HCT116 (cell line): ENCODE data around the gene LCOR. TPM values are rescaled to one million over a fixed set of nuclear protein-coding genes. Genes with fewer than 3 reads are reported as not detected.

Experiments used
- ATAC-seq: fragments of 200-7000 bp; cut with Tn5 transposase; 2 replicates; pipeline ENCODE4 v1.9.1; 2020; ENCODE audit warnings: mild to moderate bottlenecking, moderate library complexity
- BruUV-seq: library from RNA; stranded (reverse); fragments of 400-500 nt; replicated peaks from 2 replicates; lab custom pipeline; 2021; lab: Mats Ljungman, UMichigan
- CTCF ChIA-PET: fragments of 300-600 bp; sonication (Branson Sonifier 250); formaldehyde crosslinking; loops from one replicate; lab custom pipeline; 2021; ENCODE audit warnings: antibody characterized with exemption; lab: Charles Lee
- POLR2A ChIA-PET: fragments of 300-600, 350-600 bp; sonication (Branson Sonifier 250); formaldehyde crosslinking; loops from one replicate; lab custom pipeline; 2021; ENCODE audit warnings: antibody characterized with exemption; lab: Charles Lee
- RAD21 ChIA-PET, 2 experiments: fragments of 300-600 bp; sonication (Branson Sonifier 250); formaldehyde crosslinking; loops; one replicate each; lab custom pipeline; 2023; ENCODE audit warnings: low total read pairs in 2 of 2; ENCODE audit not compliant: uncharacterized antibody in 2 of 2, unreplicated experiment in 2 of 2, low non-redundant PET in 1 of 2; lab: Charles Lee
- DNase-seq: peaks from one replicate; pipeline ENCODE4 v3.0.0-alpha.2; 2010; ENCODE audit warnings: low read depth, low spot score
- H2AFZ ChIP-seq: fragments of 200-600 bp; shearing (Covaris generic), sonication (generic); 2 replicates; pipeline ENCODE4 v1.6.1; 2017; ENCODE audit warnings: low read depth, mixed run types, mixed read lengths, antibody characterized with exemption, low read length; ENCODE audit not compliant: poor library complexity, severe bottlenecking
- H3K27ac ChIP-seq: 2 replicates; pipeline ENCODE4 v1.5.1; 2012; ENCODE audit warnings: low read depth, low read length
- H3K27me3 ChIP-seq: fragments of 200-600 bp; sonication (generic); 2 replicates; pipeline ENCODE4 v1.6.1; 2016; ENCODE audit warnings: mixed run types, low read length, mixed read lengths; ENCODE audit not compliant: insufficient read depth
- H3K36me3 ChIP-seq, 2 experiments: fragments of 200-500 bp in 1 of 2; fragments of 200-600 bp in 1 of 2; sonication (Bioruptor generic) in 1 of 2; sonication (generic) in 1 of 2; 2 replicates each; pipeline versions ENCODE4 v1.5.1 to v1.6.1; 2014 to 2016; ENCODE audit warnings: low read length in 2 of 2, inconsistent platforms in 1 of 2, mixed read lengths in 1 of 2, mixed run types in 1 of 2; ENCODE audit not compliant: insufficient read depth in 2 of 2, control insufficient read depth in 1 of 2
- H3K4me1 ChIP-seq, 2 experiments: fragments of 200-600 bp in 1 of 2; sonication (generic) in 1 of 2; 2 replicates each; pipeline versions ENCODE4 v1.5.1 to v1.6.1; 2012 to 2017; ENCODE audit warnings: low read length in 2 of 2, inconsistent platforms in 1 of 2, mild to moderate bottlenecking in 1 of 2, mixed read lengths in 1 of 2, mixed run types in 1 of 2, moderate library complexity in 1 of 2; ENCODE audit not compliant: insufficient read depth in 2 of 2, control insufficient read depth in 1 of 2
- H3K4me2 ChIP-seq: fragments of 200-600 bp; sonication (generic); 2 replicates; pipeline ENCODE4 v1.6.1; 2017; ENCODE audit warnings: mixed run types, low read length, mixed read lengths
- H3K4me3 ChIP-seq, 2 experiments: fragments of 200-600 bp in 1 of 2; sonication (generic) in 1 of 2; replicated peaks in 1 of 2; 2 replicates each; pipeline ENCODE4 v1.5.1; 2011 to 2016; ENCODE audit warnings: low read length in 2 of 2, control low read depth in 1 of 2, low read depth in 1 of 2, mild to moderate bottlenecking in 1 of 2, mixed read lengths in 1 of 2, mixed run types in 1 of 2
- H3K79me2 ChIP-seq: fragments of 200-600 bp; sonication (generic); 2 replicates; pipeline ENCODE4 v1.6.1; 2017; ENCODE audit warnings: mild to moderate bottlenecking, mixed run types, low read length, moderate library complexity, mixed read lengths; ENCODE audit not compliant: insufficient read depth
- H3K9ac ChIP-seq: fragments of 200-600 bp; sonication (generic); 2 replicates; pipeline ENCODE4 v1.6.1; 2016; ENCODE audit warnings: low read length, mixed read lengths
- H3K9me2 ChIP-seq: fragments of 200-600 bp; sonication (generic), shearing (Covaris generic); 2 replicates; pipeline ENCODE4 v1.6.1; 2017; ENCODE audit warnings: mixed run types, mild to moderate bottlenecking, moderate library complexity; ENCODE audit not compliant: insufficient read depth
- H3K9me3 ChIP-seq, 2 experiments: fragments of 200-500 bp in 1 of 2; fragments of 200-600 bp in 1 of 2; sonication (Bioruptor generic) in 1 of 2; sonication (generic) in 1 of 2; 2 replicates each; pipeline ENCODE4 v1.6.1; 2014 to 2017; ENCODE audit warnings: low read length in 2 of 2, mixed read lengths in 2 of 2, inconsistent platforms in 1 of 2, low read depth in 1 of 2, mild to moderate bottlenecking in 1 of 2, mixed run types in 1 of 2, moderate library complexity in 1 of 2; ENCODE audit not compliant: control insufficient read depth in 1 of 2, insufficient read depth in 1 of 2
- H4K20me1 ChIP-seq: fragments of 200-600 bp; sonication (generic), shearing (Covaris generic); 2 replicates; pipeline ENCODE4 v1.6.1; 2017; ENCODE audit warnings: mixed run types, mild to moderate bottlenecking, moderate library complexity; ENCODE audit not compliant: insufficient read depth
- ELF1 ChIP-seq: IDR thresholded peaks from 2 replicates; pipeline ENCODE4 v1.6.1; 2012; ENCODE audit warnings: low read depth, borderline replicate concordance
- EZH2 ChIP-seq: fragments of 200-600 bp; sonication (generic); IDR thresholded peaks from 2 replicates; pipeline ENCODE4 v1.6.1; 2017; ENCODE audit warnings: antibody characterized with exemption, mixed run types
- EZH2phosphoT487 ChIP-seq: fragments of 200-600 bp; IDR thresholded peaks from 2 replicates; pipeline ENCODE4 v1.6.1; 2018; ENCODE audit warnings: antibody characterized with exemption, borderline replicate concordance
- FOSL1 ChIP-seq: IDR thresholded peaks from 2 replicates; pipeline ENCODE4 v1.6.1; 2012; ENCODE audit warnings: low read depth
- JUND ChIP-seq: IDR thresholded peaks from 2 replicates; pipeline ENCODE4 v1.6.1; 2012
- POLR2A ChIP-seq: IDR thresholded peaks from 2 replicates; pipeline ENCODE4 v1.7.0; 2011; ENCODE audit warnings: borderline replicate concordance; ENCODE audit not compliant: insufficient read depth, insufficient read length; ENCODE audit errors: extremely low read depth
- RAD21 ChIP-seq: IDR thresholded peaks from 2 replicates; pipeline ENCODE4 v1.6.1; 2012; ENCODE audit warnings: low read depth, mild to moderate bottlenecking
- SIN3A ChIP-seq: IDR thresholded peaks from 2 replicates; pipeline ENCODE4 v1.6.1; 2012; ENCODE audit warnings: low read depth
- TCF7L2 ChIP-seq: IDR thresholded peaks from 2 replicates; pipeline ENCODE4 v1.7.0; 2011; ENCODE audit warnings: borderline replicate concordance, inconsistent platforms; ENCODE audit not compliant: insufficient read depth, insufficient read length; ENCODE audit errors: extremely low read depth
- YY1 ChIP-seq: IDR thresholded peaks from 2 replicates; pipeline ENCODE4 v1.6.1; 2011; ENCODE audit warnings: low read length, low read depth, moderate library complexity, mild to moderate bottlenecking; ENCODE audit not compliant: insufficient replicate concordance; ENCODE audit errors: extremely low read depth
- ZFX ChIP-seq: fragments of 450-650 bp; IDR thresholded peaks from 2 replicates; pipeline ENCODE4 v1.6.1; 2017
- ZNF274 ChIP-seq: fragments of 200-500 bp; sonication (Bioruptor generic); IDR thresholded peaks from 2 replicates; pipeline ENCODE4 v1.6.1; 2014; ENCODE audit warnings: mild to moderate bottlenecking, low read depth, low read length, inconsistent platforms
- intact Hi-C: fragments of 100-400 bp; cut with micrococcal nuclease; formaldehyde crosslinking; loops from 2 replicates; pipeline ENCODE4 v1.10.0; 2022
- total RNA-seq: library from RNA; stranded (reverse); gene quantifications from one replicate; pipeline ENCODE4 v1.2.1, GENCODE V29; 2021; ENCODE audit not compliant: unreplicated experiment
- TF ChIP-seq, protein P1 (sequence below): IDR thresholded peaks from 2 replicates; pipeline ENCODE4 v1.6.1; 2011; ENCODE audit warnings: mild to moderate bottlenecking, low read length, moderate library complexity; ENCODE audit not compliant: insufficient replicate concordance; ENCODE audit errors: extremely low read depth
- TF ChIP-seq, protein P2 (sequence below): IDR thresholded peaks from 2 replicates; pipeline ENCODE4 v1.6.1; 2012
- TF ChIP-seq, protein P3 (sequence below), 3 experiments: fragments of 200-600 bp in 1 of 3; sonication (generic) in 1 of 3; IDR thresholded peaks in 2 of 3; conservative IDR thresholded peaks in 1 of 3; 2 replicates each; pipeline ENCODE4 v1.5.1; 2012 to 2017; ENCODE audit warnings: low read depth in 2 of 3, low read length in 2 of 3, antibody characterized with exemption in 1 of 3, borderline replicate concordance in 1 of 3, control low read depth in 1 of 3, mild to moderate bottlenecking in 1 of 3, mixed read lengths in 1 of 3, mixed run types in 1 of 3, moderate library complexity in 1 of 3; ENCODE audit not compliant: insufficient read depth in 1 of 3
- TF ChIP-seq, protein P4 (sequence below): IDR thresholded peaks from 2 replicates; pipeline ENCODE4 v1.6.1; 2012

Gene LCOR
- total RNA-seq, 1 experiment from 2014 or later: 59.9 TPM

DNA sequence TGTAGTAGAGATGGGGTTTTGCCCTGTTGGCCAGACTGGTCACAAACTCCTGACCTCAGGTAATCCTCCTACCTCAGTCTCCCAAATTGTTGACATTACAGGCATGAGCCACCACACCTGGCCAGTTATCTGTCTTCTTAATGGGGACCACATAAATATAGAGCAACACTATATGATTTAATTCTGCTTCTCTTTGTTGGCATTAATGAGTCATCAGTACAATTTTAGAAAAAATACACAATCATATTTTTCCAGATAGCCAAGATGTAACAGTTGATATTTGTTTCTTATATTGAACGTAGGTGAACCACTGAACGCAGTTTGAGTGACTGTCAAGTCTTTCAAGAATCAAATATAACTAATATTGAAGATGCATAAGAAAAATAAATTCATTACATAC lies 48.5 kb downstream of the LCOR start:
- H3K4me1 ChIP-seq: no peaks in the 10 kb centered on the region
- H3K27me3 ChIP-seq: no peaks in the 10 kb centered on the region
- POLR2A ChIA-PET: no interaction called here
- no peaks in the 10 kb centered on the region for H3K36me3 ChIP-seq
- H2AFZ ChIP-seq: no peak overlapping the region
- H3K9me3 ChIP-seq: no peaks in the 10 kb centered on the region
- ATAC-seq: no peak
- peaks cover 91% of the 10 kb centered on the region for H3K79me2 ChIP-seq
- no peaks in the 10 kb centered on the region for H3K9me2 ChIP-seq
- intact Hi-C loops: no loop called here
- BruUV-seq: no TSS peak
- H3K4me2 ChIP-seq: no peak overlapping the region
- 0 out of 2 replicates have a peak, but pooled peaks cover 2% of the 10 kb centered on the region for H4K20me1 ChIP-seq
- H3K4me3 ChIP-seq: no peak overlapping the region
- RAD21 ChIA-PET: no interaction called here
- TF ChIP-seq ELF1: no peak
- TF ChIP-seq RAD21: no peak
- TF ChIP-seq, all 23 proteins: peak for 0
- DNase-seq: no peak
- Histone ChIP-seq H3K27ac (no peak overlapping the region), H3K9ac (no peak overlapping the region)
- CTCF ChIA-PET: no interaction called here

DNA sequence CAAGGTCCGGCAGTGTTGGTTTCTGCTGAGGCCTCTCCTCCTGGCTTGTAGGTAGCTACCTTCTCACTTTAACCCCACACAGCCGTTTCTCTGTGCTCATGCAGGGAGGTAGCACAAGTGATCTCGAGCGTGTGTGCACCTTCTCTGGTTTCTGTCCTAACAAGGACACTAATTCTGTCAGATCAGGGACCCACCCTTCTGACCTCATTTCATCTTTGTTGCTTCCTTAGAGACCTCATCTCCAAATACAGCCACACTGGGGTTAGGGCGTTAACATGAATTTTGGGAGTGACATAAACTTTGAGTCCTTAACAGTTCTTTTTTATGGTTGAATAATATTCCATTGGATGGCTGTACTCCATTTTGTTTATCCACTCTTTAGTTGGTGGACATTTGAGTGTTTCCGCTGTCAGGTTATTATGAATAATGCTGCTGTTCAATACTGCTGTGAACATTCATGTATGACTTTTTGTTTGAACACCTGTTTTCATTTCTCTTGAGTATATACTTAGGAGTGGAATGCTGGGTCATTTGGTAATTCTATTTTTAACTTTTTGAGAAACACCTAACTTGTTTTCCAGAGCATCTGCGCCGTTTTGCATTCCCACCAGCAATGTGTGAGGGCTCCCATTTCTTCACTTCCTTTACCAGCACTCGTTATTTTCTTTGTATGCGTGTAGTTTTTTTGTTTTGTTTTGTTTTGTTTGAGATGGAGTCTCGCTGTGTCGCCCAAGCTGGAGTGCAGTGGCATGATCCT lies 57.5 kb downstream of the LCOR start:
- POLR2A ChIA-PET: no interaction called here
- DNase-seq (no peak), ATAC-seq (no peak)
- Histone ChIP-seq H3K4me3 (no peak overlapping the region), H3K9me3 (no peaks in the 10 kb centered on the region), H3K27ac (no peak overlapping the region), H4K20me1 (no peaks in the 10 kb centered on the region), H3K9me2 (no peaks in the 10 kb centered on the region), H2AFZ (no peak overlapping the region), H3K79me2 (peaks cover 79% of the 10 kb centered on the region), H3K36me3 (no peaks in the 10 kb centered on the region; a peak in 1 of 4 replicates), H3K27me3 (no peaks in the 10 kb centered on the region), H3K9ac (no peak overlapping the region), H3K4me2 (no peak overlapping the region), H3K4me1 (peaks cover 0 to 2% of the 10 kb centered on the region in 2 experiments; a peak in 1 of 4 replicates)
- CTCF ChIA-PET: no interaction called here
- RAD21 ChIA-PET: no interaction called here
- BruUV-seq: no TSS peak
- intact Hi-C loops: no loop called here
- TF ChIP-seq, protein P1, sequence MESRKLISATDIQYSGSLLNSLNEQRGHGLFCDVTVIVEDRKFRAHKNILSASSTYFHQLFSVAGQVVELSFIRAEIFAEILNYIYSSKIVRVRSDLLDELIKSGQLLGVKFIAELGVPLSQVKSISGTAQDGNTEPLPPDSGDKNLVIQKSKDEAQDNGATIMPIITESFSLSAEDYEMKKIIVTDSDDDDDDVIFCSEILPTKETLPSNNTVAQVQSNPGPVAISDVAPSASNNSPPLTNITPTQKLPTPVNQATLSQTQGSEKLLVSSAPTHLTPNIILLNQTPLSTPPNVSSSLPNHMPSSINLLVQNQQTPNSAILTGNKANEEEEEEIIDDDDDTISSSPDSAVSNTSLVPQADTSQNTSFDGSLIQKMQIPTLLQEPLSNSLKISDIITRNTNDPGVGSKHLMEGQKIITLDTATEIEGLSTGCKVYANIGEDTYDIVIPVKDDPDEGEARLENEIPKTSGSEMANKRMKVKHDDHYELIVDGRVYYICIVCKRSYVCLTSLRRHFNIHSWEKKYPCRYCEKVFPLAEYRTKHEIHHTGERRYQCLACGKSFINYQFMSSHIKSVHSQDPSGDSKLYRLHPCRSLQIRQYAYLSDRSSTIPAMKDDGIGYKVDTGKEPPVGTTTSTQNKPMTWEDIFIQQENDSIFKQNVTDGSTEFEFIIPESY: no peak
- TF ChIP-seq RAD21: no peak
- no peak for TF ChIP-seq EZH2
- TF ChIP-seq YY1: no peak
- no peak for TF ChIP-seq SIN3A
- no peak for TF ChIP-seq EZH2phosphoT487
- TF ChIP-seq, protein P2, sequence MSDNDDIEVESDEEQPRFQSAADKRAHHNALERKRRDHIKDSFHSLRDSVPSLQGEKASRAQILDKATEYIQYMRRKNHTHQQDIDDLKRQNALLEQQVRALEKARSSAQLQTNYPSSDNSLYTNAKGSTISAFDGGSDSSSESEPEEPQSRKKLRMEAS: no peak
- TF ChIP-seq, protein P3, sequence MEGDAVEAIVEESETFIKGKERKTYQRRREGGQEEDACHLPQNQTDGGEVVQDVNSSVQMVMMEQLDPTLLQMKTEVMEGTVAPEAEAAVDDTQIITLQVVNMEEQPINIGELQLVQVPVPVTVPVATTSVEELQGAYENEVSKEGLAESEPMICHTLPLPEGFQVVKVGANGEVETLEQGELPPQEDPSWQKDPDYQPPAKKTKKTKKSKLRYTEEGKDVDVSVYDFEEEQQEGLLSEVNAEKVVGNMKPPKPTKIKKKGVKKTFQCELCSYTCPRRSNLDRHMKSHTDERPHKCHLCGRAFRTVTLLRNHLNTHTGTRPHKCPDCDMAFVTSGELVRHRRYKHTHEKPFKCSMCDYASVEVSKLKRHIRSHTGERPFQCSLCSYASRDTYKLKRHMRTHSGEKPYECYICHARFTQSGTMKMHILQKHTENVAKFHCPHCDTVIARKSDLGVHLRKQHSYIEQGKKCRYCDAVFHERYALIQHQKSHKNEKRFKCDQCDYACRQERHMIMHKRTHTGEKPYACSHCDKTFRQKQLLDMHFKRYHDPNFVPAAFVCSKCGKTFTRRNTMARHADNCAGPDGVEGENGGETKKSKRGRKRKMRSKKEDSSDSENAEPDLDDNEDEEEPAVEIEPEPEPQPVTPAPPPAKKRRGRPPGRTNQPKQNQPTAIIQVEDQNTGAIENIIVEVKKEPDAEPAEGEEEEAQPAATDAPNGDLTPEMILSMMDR (IDR thresholded peaks at IDR 0.05 in 2 of 3, conservative IDR thresholded peaks at IDR 0.05 in 1 of 3; ENCODE audit: borderline replicate concordance in 1 of 3, insufficient read depth in 1 of 3, low read depth in 2 of 3, low read length in 2 of 3): no peak
- TF ChIP-seq TCF7L2: no peak
- no peak for TF ChIP-seq JUND
- TF ChIP-seq, protein P4, sequence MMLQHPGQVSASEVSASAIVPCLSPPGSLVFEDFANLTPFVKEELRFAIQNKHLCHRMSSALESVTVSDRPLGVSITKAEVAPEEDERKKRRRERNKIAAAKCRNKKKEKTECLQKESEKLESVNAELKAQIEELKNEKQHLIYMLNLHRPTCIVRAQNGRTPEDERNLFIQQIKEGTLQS: no peak
- no peak for TF ChIP-seq FOSL1
- TF ChIP-seq ZNF274: no peak
- TF ChIP-seq ZFX: no peak
- TF ChIP-seq POLR2A: no peak
